ENCODE measurements around the gene PIP5K1B.

PIP5K1B gene

DNA sequence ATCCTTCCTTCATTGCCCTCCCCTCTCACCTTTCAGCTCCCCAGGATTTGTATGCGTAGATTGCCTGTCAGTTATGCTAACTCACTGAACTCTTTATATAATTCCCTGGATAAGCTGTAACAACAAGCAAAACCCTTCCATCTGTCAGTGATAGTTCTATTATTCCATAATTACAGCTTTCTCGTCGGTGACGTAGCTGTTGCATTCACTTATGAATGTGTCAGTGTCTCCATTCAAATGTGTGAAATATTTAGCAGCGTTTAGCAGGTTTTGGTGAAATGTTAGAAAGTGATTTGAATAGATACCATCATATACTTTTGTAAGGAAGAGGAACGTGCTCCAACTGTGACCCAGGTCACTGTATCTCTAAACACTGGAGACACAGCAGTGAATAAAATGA is 45.2 kb downstream of the PIP5K1B start:
- no peak overlapping the region for H3K4me3 ChIP-seq (ENCODE audit: extremely low read depth, insufficient read depth, low read length, poor library complexity, severe bottlenecking)
- no peaks in the 10 kb centered on the region for H3K9me3 ChIP-seq (ENCODE audit: control insufficient read depth, low read length)
- no peaks in the 10 kb centered on the region for H3K36me3 ChIP-seq (ENCODE audit: control insufficient read depth, insufficient read depth, low read length)
- no peaks in the 10 kb centered on the region for H3K4me1 ChIP-seq (ENCODE audit: control insufficient read depth, insufficient read depth, low read length, poor library complexity, severe bottlenecking)
- WGBS, 2 experiments (ENCODE audit: insufficient coverage in 2 of 2): 80 to 100% methylated on average over 1 to 2 of the region's 6 CpGs
- no peak overlapping the region for H3K27ac ChIP-seq (ENCODE audit: low read depth, low read length, severe bottlenecking)

DNA sequence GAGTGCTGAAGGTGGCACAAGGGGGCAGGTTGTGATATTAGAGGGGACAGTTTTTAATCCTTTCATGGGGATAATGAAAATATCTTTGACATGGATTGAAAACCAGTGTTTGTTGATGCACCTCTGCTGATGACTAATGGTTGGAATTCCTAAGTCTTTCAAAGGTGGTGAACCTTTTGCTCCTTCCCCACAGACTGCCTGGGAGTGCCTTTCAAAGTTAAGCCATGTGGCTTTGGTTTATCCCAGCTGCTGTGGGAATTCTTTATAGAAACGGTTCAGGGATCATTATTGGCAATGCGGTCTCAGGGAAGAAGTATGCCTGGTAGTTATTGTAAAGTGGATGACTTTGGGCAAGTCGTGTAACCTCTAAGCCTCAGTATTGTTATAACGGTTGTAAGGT is 45.7 kb downstream of the PIP5K1B start:
- Histone ChIP-seq H3K4me1 (ENCODE audit: control insufficient read depth, insufficient read depth, low read length, poor library complexity, severe bottlenecking) (no peaks in the 10 kb centered on the region), H3K36me3 (ENCODE audit: control insufficient read depth, insufficient read depth, low read length) (no peaks in the 10 kb centered on the region), H3K4me3 (ENCODE audit: extremely low read depth, insufficient read depth, low read length, poor library complexity, severe bottlenecking) (no peak overlapping the region), H3K27ac (ENCODE audit: low read depth, low read length, severe bottlenecking) (no peak overlapping the region), H3K9me3 (ENCODE audit: control insufficient read depth, low read length) (no peaks in the 10 kb centered on the region)
- 57 to 75% methylated on average over 4 of the region's 4 CpGs for WGBS, 2 experiments (ENCODE audit: insufficient coverage in 2 of 2)

DNA sequence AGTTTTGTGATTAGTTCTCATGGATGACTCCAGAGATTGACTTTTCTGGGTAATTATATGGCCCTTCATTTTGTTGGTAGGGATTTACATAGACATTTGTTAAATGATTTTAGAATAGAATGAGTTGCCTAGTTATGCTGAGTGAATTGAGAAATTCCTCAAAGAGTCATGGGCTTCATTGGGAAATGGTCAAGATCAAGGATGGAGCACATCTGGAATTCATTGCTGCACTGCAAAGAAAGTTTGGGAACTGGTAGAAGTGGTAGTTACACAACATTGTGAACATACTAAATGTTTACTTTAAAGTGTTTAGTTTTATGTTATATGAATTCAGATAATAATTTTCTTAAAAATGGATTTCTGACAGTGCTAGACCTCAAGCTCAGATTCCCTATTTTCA is 46.5 kb downstream of the PIP5K1B start:
- H3K27ac ChIP-seq (ENCODE audit: low read depth, low read length, severe bottlenecking): no peak overlapping the region
- no peak overlapping the region for H3K4me3 ChIP-seq (ENCODE audit: extremely low read depth, insufficient read depth, low read length, poor library complexity, severe bottlenecking)
- H3K4me1 ChIP-seq (ENCODE audit: control insufficient read depth, insufficient read depth, low read length, poor library complexity, severe bottlenecking): no peaks in the 10 kb centered on the region
- no peaks in the 10 kb centered on the region for H3K36me3 ChIP-seq (ENCODE audit: control insufficient read depth, insufficient read depth, low read length)
- no peaks in the 10 kb centered on the region for H3K9me3 ChIP-seq (ENCODE audit: control insufficient read depth, low read length)

DNA sequence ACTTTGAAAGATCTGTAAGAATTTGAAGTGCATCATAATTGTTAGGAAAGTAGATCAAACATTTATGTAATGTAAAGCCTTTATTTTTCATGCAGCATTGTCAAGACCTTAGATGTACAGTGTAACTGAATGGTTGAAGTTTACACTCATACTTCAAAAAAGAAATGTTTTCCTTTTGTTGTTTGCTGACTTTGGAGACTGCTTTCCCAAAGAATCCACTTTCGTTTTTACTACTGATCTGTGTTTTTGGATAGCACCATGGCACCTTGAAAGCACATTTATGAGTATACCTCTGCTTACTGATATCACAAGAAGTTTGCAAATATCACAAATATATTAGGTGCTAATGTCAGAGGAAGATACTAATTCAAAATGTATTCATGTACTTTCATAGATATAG is 50.0 kb downstream of the PIP5K1B start:
- no peaks in the 10 kb centered on the region for H3K36me3 ChIP-seq (ENCODE audit: control insufficient read depth, insufficient read depth, low read length)
- no peaks in the 10 kb centered on the region for H3K4me1 ChIP-seq (ENCODE audit: control insufficient read depth, insufficient read depth, low read length, poor library complexity, severe bottlenecking)
- H3K9me3 ChIP-seq (ENCODE audit: control insufficient read depth, low read length): no peaks in the 10 kb centered on the region
- 100% methylated on average over 1 of the region's 1 CpG; no CpG with 5 or more reads in 1 of the 2 experiments for WGBS, 2 experiments (ENCODE audit: insufficient coverage in 2 of 2)
- H3K27ac ChIP-seq (ENCODE audit: low read depth, low read length, severe bottlenecking): no peak overlapping the region
- no peak overlapping the region for H3K4me3 ChIP-seq (ENCODE audit: extremely low read depth, insufficient read depth, low read length, poor library complexity, severe bottlenecking)

DNA sequence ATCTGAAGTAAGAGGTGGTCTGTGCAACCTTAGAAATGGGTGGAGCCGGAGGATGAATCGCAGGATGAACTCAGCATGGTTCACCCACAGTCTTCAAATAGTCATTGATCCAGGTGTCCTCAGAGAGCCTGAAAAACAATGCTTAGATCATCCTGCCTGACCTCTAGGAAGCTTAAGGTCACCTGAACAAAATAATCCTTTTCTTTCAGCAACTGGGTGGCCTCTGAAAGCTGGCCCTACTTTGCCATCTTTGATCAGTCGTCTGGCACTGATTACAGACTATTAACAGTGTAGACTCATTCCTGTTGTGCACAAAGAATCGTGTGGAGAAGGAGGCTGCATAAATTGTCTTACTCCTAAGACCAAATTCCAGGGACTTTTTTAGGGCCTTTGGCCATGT is 50.7 kb downstream of the PIP5K1B start:
- H3K36me3 ChIP-seq (ENCODE audit: control insufficient read depth, insufficient read depth, low read length): no peaks in the 10 kb centered on the region
- no peaks in the 10 kb centered on the region for H3K9me3 ChIP-seq (ENCODE audit: control insufficient read depth, low read length)
- no peak overlapping the region for H3K27ac ChIP-seq (ENCODE audit: low read depth, low read length, severe bottlenecking)
- WGBS, 2 experiments (ENCODE audit: insufficient coverage in 2 of 2): 67 to 83% methylated on average over 2 to 3 of the region's 4 CpGs
- H3K4me3 ChIP-seq (ENCODE audit: extremely low read depth, insufficient read depth, low read length, poor library complexity, severe bottlenecking): no peak overlapping the region
- H3K4me1 ChIP-seq (ENCODE audit: control insufficient read depth, insufficient read depth, low read length, poor library complexity, severe bottlenecking): no peaks in the 10 kb centered on the region

DNA sequence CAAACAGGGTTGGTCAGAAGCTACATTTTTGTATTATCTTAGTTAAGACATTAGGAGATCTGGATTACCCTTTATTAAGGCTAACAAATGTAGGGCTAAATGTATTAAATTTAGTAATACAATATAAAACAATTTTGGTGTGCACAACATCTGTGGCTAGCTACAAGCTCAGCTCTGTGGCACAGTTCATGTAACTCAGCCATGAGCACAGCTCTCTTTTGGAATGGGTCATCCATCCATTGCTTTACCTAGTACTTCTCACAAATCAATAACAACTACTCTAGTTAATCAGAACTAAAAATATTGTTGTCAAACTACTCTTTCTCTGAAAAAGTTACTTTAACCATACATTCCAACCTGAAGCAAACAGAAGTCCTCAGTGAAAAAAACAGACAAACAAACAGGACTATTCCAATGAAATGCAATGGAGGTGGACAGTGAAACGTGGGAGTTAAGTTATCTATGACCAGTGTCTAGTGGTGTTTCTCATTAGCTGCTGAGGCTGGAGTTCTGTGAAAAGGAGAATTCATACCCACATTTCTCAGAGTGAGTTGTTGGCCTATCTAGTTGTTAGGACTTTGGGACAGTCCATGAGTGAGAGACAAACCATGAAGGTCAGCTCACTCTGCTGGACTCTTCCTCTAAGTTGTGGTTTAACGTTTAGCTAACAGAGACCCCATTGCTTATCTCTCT is 55.1 kb downstream of the PIP5K1B start:
- Histone ChIP-seq H3K9me3 (ENCODE audit: control insufficient read depth, low read length) (no peaks in the 10 kb centered on the region), H3K4me1 (ENCODE audit: control insufficient read depth, insufficient read depth, low read length, poor library complexity, severe bottlenecking) (no peaks in the 10 kb centered on the region), H3K36me3 (ENCODE audit: control insufficient read depth, insufficient read depth, low read length) (no peaks in the 10 kb centered on the region), H3K27ac (ENCODE audit: low read depth, low read length, severe bottlenecking) (no peak overlapping the region), H3K4me3 (ENCODE audit: extremely low read depth, insufficient read depth, low read length, poor library complexity, severe bottlenecking) (no peak overlapping the region)
- WGBS, 2 experiments (ENCODE audit: insufficient coverage in 2 of 2): 40 to 100% methylated on average over 1 to 2 of the region's 2 CpGs

DNA sequence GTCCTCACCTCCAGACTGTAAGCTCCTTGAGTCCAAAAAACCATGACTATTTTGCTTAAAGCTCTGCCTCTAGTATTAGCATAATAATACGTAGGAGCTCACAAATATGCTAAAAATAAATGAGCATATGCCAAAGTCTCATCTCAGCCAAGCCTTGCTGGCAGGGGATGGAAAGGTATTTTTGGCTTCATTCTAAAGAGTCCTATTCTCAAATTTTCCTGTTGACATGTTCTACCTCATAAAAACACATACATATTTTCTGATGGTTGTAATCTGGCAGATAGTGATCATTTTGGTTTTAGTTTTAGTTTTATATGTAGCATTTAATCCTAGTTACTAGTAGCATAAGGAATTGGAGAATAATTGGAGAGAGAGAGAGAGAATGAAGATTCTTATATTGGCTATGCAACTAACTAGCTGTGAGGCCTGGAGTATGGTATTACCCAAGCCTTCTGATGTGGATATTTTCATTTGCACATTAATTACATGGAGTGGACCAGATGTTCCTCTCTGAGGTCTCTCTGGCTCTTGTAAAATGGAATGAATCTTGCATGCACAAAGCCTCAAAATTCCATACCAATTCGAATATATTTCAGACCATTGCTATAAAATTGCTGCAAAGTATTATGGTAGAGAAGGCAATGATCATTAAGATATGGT is 55.8 kb downstream of the PIP5K1B start:
- H3K9me3 ChIP-seq (ENCODE audit: control insufficient read depth, low read length): no peaks in the 10 kb centered on the region
- no peaks in the 10 kb centered on the region for H3K36me3 ChIP-seq (ENCODE audit: control insufficient read depth, insufficient read depth, low read length)
- WGBS, 2 experiments (ENCODE audit: insufficient coverage in 2 of 2): no CpG with 5 or more reads among the region's 2 CpGs
- H3K27ac ChIP-seq (ENCODE audit: low read depth, low read length, severe bottlenecking): no peak overlapping the region
- no peak overlapping the region for H3K4me3 ChIP-seq (ENCODE audit: extremely low read depth, insufficient read depth, low read length, poor library complexity, severe bottlenecking)
- no peaks in the 10 kb centered on the region for H3K4me1 ChIP-seq (ENCODE audit: control insufficient read depth, insufficient read depth, low read length, poor library complexity, severe bottlenecking)

DNA sequence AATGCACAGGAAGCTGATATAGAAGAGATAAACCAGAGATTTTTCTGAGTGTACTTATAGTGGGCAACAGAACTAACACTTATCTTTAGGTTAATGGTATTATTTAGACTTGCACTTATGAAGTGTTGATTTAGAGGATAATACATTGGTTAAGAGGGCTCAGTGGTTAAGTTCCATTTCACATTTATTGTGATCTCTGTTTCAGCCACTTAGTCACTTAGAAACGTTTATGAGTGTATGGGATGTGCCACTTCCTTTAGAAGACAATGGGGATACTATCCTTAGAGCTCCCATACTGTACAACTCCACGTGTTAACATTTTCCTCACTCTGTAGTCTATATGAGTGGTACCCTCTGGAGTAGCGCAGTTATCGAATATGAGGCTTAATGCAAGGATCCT is 57.5 kb downstream of the PIP5K1B start:
- no peaks in the 10 kb centered on the region for H3K9me3 ChIP-seq (ENCODE audit: control insufficient read depth, low read length)
- no peak overlapping the region for H3K4me3 ChIP-seq (ENCODE audit: extremely low read depth, insufficient read depth, low read length, poor library complexity, severe bottlenecking)
- H3K36me3 ChIP-seq (ENCODE audit: control insufficient read depth, insufficient read depth, low read length): no peaks in the 10 kb centered on the region
- H3K27ac ChIP-seq (ENCODE audit: low read depth, low read length, severe bottlenecking): no peak overlapping the region
- no peaks in the 10 kb centered on the region for H3K4me1 ChIP-seq (ENCODE audit: control insufficient read depth, insufficient read depth, low read length, poor library complexity, severe bottlenecking)
- WGBS, 2 experiments (ENCODE audit: insufficient coverage in 2 of 2): 90 to 100% methylated on average over 2 of the region's 4 CpGs

DNA sequence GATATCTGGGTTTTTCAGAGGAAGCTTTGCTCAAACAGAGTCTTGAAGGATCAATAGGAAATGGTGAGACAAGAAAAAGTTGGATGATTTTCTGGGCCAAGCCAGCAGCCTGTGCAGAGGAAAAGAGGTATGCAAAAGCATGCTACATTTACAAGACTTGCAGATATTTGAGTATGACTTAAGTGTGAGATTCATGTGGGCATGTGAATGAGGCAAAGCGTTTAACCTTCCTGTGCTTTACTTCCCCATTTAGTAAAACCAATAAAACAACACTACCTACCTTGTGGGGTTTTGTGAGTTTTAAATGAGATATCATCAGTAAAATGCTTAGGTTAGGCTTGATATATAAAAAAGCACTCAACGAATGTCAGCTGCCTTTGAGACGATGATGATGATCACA is 58.1 kb downstream of the PIP5K1B start:
- Histone ChIP-seq H3K4me3 (ENCODE audit: extremely low read depth, insufficient read depth, low read length, poor library complexity, severe bottlenecking) (no peak overlapping the region), H3K9me3 (ENCODE audit: control insufficient read depth, low read length) (no peaks in the 10 kb centered on the region), H3K4me1 (ENCODE audit: control insufficient read depth, insufficient read depth, low read length, poor library complexity, severe bottlenecking) (no peaks in the 10 kb centered on the region), H3K36me3 (ENCODE audit: control insufficient read depth, insufficient read depth, low read length) (no peaks in the 10 kb centered on the region), H3K27ac (ENCODE audit: low read depth, low read length, severe bottlenecking) (no peak overlapping the region)
- 89 to 100% methylated on average over 2 of the region's 3 CpGs for WGBS, 2 experiments (ENCODE audit: insufficient coverage in 2 of 2)

DNA sequence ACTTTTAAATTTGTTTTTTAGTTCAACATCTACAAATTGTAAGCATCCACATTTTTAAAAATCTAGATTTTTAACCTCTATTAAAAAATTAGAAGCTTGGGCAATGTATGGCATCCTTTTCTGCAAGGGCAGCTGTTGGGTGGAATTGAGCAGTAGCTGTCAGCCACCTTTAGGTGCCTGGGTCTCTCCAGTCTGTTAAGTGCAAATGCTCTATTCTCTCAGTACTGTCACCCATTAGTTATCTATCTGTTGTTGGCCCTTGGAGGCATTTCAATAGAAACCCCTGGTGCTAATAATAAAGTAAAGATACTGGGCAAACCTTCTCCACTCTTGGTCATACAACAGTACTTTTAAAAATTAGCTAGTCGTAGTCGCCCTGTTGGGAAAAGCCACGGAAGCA is 63.6 kb downstream of the PIP5K1B start:
- no peaks in the 10 kb centered on the region for H3K36me3 ChIP-seq (ENCODE audit: control insufficient read depth, insufficient read depth, low read length)
- no peaks in the 10 kb centered on the region for H3K4me1 ChIP-seq (ENCODE audit: control insufficient read depth, insufficient read depth, low read length, poor library complexity, severe bottlenecking)
- no CpG with 5 or more reads among the region's 3 CpGs for WGBS, 2 experiments (ENCODE audit: insufficient coverage in 2 of 2)
- H3K4me3 ChIP-seq (ENCODE audit: extremely low read depth, insufficient read depth, low read length, poor library complexity, severe bottlenecking): no peak overlapping the region
- no peak overlapping the region for H3K27ac ChIP-seq (ENCODE audit: low read depth, low read length, severe bottlenecking)
- H3K9me3 ChIP-seq (ENCODE audit: control insufficient read depth, low read length): no peaks in the 10 kb centered on the region

DNA sequence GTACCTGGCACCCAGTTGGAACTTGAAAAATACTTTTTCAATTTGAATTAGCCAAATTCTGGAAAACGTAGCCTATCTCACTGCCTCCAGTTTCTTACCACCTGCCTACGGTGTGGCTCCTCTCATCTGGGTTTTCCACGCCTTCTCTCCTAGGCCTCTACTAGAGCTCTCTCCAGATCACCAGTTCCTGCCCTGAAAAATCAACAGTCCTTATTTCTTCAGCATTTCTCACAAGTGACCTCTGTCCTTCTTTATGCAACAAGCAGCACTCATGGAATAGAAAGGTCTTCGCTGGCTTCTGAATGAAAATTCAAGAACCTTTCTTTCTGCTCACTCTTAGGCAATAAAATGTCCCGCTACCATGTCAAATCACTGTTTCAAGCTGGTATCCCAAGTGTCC is 64.8 kb downstream of the PIP5K1B start:
- Histone ChIP-seq H3K27ac (ENCODE audit: low read depth, low read length, severe bottlenecking) (no peak overlapping the region), H3K4me3 (ENCODE audit: extremely low read depth, insufficient read depth, low read length, poor library complexity, severe bottlenecking) (no peak overlapping the region), H3K4me1 (ENCODE audit: control insufficient read depth, insufficient read depth, low read length, poor library complexity, severe bottlenecking) (no peaks in the 10 kb centered on the region), H3K36me3 (ENCODE audit: control insufficient read depth, insufficient read depth, low read length) (no peaks in the 10 kb centered on the region), H3K9me3 (ENCODE audit: control insufficient read depth, low read length) (no peaks in the 10 kb centered on the region)
- whole genome bisulfite sequencing, 2 experiments (ENCODE audit: insufficient coverage in 2 of 2): 81 to 91% methylated on average over 4 to 5 of the region's 5 CpGs
